Thymus (tissue), 14 donors: ENCODE data around the gene FBXO27. TPM values are rescaled to one million over a fixed set of nuclear protein-coding genes. Genes with fewer than 3 reads are reported as not detected.
"Not testable (repeated sequence)": the region's sequence is repeated elsewhere in the genome, so short reads cannot be mapped to it uniquely, and the experiment has no call there.

Experiments used
- DNase-seq, 9 donors: peaks; one replicate each; pipeline ENCODE4 v3.0.0-alpha.2; 2013; ENCODE audit warnings: low spot score in 9 of 9, low read depth in 6 of 9, missing footprints in 1 of 9
- H3K27ac ChIP-seq, 2 donors: one replicate each; pipeline ENCODE4 v1.5.1; 2013; ENCODE audit warnings: control low read depth in 1 of 2, low read depth in 1 of 2, low read length in 1 of 2, mild to moderate bottlenecking in 1 of 2, moderate library complexity in 1 of 2
- H3K27me3 ChIP-seq, 2 donors: one replicate each; pipeline ENCODE4 v1.5.1; 2013; ENCODE audit warnings: low read length in 1 of 2; ENCODE audit not compliant: control insufficient read depth in 2 of 2, insufficient read depth in 1 of 2
- H3K36me3 ChIP-seq, 2 donors: one replicate each; pipeline ENCODE4 v1.5.1; 2013; ENCODE audit warnings: low read length in 1 of 2, mild to moderate bottlenecking in 1 of 2, moderate library complexity in 1 of 2; ENCODE audit not compliant: control insufficient read depth in 2 of 2, insufficient read depth in 2 of 2
- H3K4me1 ChIP-seq, 2 donors: one replicate each; pipeline ENCODE4 v1.5.1; 2013; ENCODE audit warnings: low read length in 2 of 2; ENCODE audit not compliant: control insufficient read depth in 2 of 2, insufficient read depth in 2 of 2
- H3K4me3 ChIP-seq, 2 donors: one replicate each; pipeline ENCODE4 v1.5.1; 2013; ENCODE audit warnings: low read length in 2 of 2, control low read depth in 1 of 2, mild to moderate bottlenecking in 1 of 2
- H3K9me3 ChIP-seq, 2 donors: one replicate each; pipeline ENCODE4 v1.5.1; 2013; ENCODE audit warnings: low read length in 1 of 2, mild to moderate bottlenecking in 1 of 2; ENCODE audit not compliant: control insufficient read depth in 2 of 2, insufficient read depth in 1 of 2
- WGBS: extraction: QIAGEN DNeasy Blood & Tissue Kit; methylation state at CpG from one replicate; pipeline ENCODE4 v1.1.7; 2013; 5-methylcytosine and 5-hydroxymethylcytosine counted together
- long read RNA-seq, 10 donors: transcript quantifications; one replicate each; lab custom pipeline, GENCODE V29; 2026
- polyA plus RNA-seq: library from polyadenylated mRNA; stranded (reverse); fragments of 200-250 nt; gene quantifications from one replicate; pipeline ENCODE4 v1.2.3, GENCODE V29; 2013
- total RNA-seq: library from RNA; stranded (reverse); fragments of 120-200 nt; gene quantifications from one replicate; pipeline ENCODE4 v1.2.4, GENCODE V29; 2013
- donor health status: healthy.

Gene FBXO27, protein sequence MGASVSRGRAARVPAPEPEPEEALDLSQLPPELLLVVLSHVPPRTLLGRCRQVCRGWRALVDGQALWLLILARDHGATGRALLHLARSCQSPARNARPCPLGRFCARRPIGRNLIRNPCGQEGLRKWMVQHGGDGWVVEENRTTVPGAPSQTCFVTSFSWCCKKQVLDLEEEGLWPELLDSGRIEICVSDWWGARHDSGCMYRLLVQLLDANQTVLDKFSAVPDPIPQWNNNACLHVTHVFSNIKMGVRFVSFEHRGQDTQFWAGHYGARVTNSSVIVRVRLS
- 2.6 TPM for total RNA-seq
- polyA plus RNA-seq = 9.0 TPM
- long read RNA-seq, donor 1 = 0 reads
- long read RNA-seq, donor 2, partial matches to known transcripts = 0 of 3 reads
- long read RNA-seq, donor 2, other reads (novel, unspliced or antisense) = 0 of 3 reads
- long read RNA-seq, donor 3 = 0 reads
- long read RNA-seq, donor 4 = 0 reads
- long read RNA-seq, donor 5, partial matches to known transcripts = 0 of 1 reads
- long read RNA-seq, donor 5, other reads (novel, unspliced or antisense) = 0 of 1 reads
- long read RNA-seq, donor 6 = 0 reads
- long read RNA-seq, donor 7, partial matches to known transcripts = 0 of 2 reads
- long read RNA-seq, donor 7, other reads (novel, unspliced or antisense) = 0 of 2 reads
- long read RNA-seq, donor 8 = 0 reads
- long read RNA-seq, donor 9 = 0 reads
- long read RNA-seq, donor 10, partial matches to known transcripts = 0 of 1 reads
- long read RNA-seq, donor 10, other reads (novel, unspliced or antisense) = 0 of 1 reads

- 17% methylated on average over 66 of the region's 66 CpGs for WGBS
- DNase-seq = no peak
- Histone ChIP-seq H3K9me3 (peaks cover 0 to 1% of the 10 kb centered on the region in 2 donors), H3K4me1 (no peaks in the 10 kb centered on the region), H3K27me3 (peaks cover 15 to 47% of the 10 kb centered on the region in 2 donors), H3K27ac (peak within 1 kb of the TSS in 1 of 2 donors; percentile 6), H3K4me3 (peak within 1 kb of the TSS in 1 of 2 donors; percentile 14), H3K36me3 (no peaks in the 10 kb centered on the region)
These were observed at the start of gene FBXO27 for GRCh38 chr19:39032063-39032918. Gene FBXO27, minus strand, starts transcription at chr19:39032549. Its CDS starts 322 bp downstream, at chr19:39032227.

- Histone ChIP-seq H3K4me3 (no peak overlapping the region), H3K27me3 (peaks cover 30 to 41% of the 10 kb centered on the region in 2 donors), H3K36me3 (no peaks in the 10 kb centered on the region), H3K9me3 (no peaks in the 10 kb centered on the region), H3K4me1 (no peaks in the 10 kb centered on the region), H3K27ac (no peak overlapping the region)
- WGBS = 76% methylated on average over 3 of the region's 3 CpGs
- no peak for DNase-seq
These were observed 48.1 kb upstream of the FBXO27 start for GRCh38 chr19:39080431-39080830.

DNA sequence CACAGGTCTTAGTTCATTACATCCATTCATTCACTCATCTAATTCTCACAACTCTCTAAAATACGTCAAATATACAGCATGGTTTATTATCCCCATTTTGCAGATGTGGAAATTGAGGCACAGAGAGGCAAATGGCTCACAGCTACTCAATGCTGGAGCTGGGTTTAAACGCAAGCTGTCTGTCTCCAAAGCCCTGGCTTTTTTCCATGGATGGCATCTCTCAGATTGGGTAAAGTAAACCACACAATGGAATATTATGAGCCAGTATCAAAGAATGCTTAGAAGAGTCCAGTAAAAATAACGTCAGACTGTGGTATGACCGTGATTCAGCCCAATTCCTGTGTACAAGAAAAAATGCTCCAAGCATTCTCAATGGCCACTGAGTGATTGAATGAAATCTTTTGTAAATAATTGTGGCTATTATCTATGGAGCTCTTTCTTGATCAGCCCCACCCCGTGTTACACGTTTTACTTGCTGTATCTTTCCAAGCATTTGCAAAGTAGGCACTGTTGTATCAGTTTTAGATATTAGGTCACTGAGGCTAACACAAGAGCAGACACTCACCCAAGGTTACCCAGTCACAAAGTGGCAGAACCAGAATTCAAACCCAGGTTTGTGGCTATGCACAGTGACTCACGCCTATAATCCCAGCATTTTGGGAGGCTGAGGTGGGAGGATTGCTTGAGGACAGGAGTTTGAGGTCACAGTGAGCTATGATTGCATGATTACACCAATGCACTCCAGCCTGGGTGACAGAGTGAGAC is 46.3 kb upstream of the FBXO27 start:
- H3K4me3 ChIP-seq = no peak overlapping the region
- DNase-seq = no peak
- peaks cover 13 to 22% of the 10 kb centered on the region in 2 donors for H3K27me3 ChIP-seq
- no peak overlapping the region for H3K27ac ChIP-seq
- H3K4me1 ChIP-seq = no peaks in the 10 kb centered on the region
- WGBS = 85% methylated on average over 7 of the region's 7 CpGs
- no peaks in the 10 kb centered on the region for H3K36me3 ChIP-seq
- no peaks in the 10 kb centered on the region for H3K9me3 ChIP-seq

DNA sequence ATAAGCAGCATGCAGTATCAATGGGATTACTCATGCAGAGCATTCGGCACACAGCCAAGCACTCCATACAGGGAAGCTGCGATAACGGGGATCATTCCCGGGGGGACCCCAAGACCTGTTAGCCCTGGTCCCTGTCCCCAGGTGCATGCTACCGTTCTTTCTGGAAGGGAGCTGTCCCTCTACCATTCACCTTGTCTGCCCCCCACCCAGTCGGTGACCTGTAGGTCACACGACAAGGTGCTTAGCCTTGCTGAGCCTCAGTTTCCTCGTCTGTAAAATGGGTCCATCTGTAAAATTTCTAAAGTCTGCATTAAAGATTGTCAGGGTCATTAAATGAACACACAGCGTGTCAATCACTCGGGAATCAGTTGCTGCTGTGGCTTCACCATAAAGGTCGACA is 45.0 kb upstream of the FBXO27 start:
- WGBS = 95% methylated on average over 11 of the region's 11 CpGs
- H3K27me3 ChIP-seq = peaks cover 6 to 9% of the 10 kb centered on the region in 2 donors

DNA sequence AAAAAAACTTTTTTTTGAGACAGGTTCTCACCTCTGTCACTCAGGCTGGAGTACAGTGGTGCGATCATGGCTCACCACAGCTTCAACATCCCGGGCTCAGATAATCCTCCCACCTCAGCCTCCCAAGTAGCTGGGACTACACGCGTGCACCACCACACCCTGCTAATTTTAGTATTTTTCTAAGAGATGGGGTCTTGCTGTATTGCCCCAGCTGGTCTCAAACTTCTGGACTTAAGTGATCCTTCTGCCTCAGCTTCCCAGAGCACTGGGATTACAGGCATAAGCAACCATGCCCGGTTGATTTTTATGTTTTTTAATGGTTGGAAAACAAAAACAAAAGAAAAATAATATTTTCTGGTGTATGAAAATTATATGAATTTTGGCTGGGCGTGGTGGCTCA is 42.6 kb upstream of the FBXO27 start:
- no peak for DNase-seq
- 95% methylated on average over 6 of the region's 6 CpGs for WGBS
- no peaks in the 10 kb centered on the region for H3K9me3 ChIP-seq
- no peak overlapping the region for H3K4me3 ChIP-seq
- no peak overlapping the region for H3K27ac ChIP-seq
- no peaks in the 10 kb centered on the region for H3K36me3 ChIP-seq
- no peaks in the 10 kb centered on the region for H3K4me1 ChIP-seq
- H3K27me3 ChIP-seq = no peaks in the 10 kb centered on the region

More for the DNA sequence above, 45.0 kb upstream of the FBXO27 start:
- no peaks in the 10 kb centered on the region for H3K36me3 ChIP-seq
- H3K27ac ChIP-seq = no peak overlapping the region
- no peaks in the 10 kb centered on the region for H3K9me3 ChIP-seq
- no peak overlapping the region for H3K4me3 ChIP-seq
- DNase-seq = no peak
- no peaks in the 10 kb centered on the region for H3K4me1 ChIP-seq

- no peak for DNase-seq
- Histone ChIP-seq H3K9me3 (no peaks in the 10 kb centered on the region), H3K36me3 (no peaks in the 10 kb centered on the region), H3K4me1 (no peaks in the 10 kb centered on the region), H3K4me3 (no peak overlapping the region), H3K27me3 (no peaks in the 10 kb centered on the region), H3K27ac (no peak overlapping the region)
- 95% methylated on average over 3 of the region's 3 CpGs for WGBS
These were observed 41.9 kb upstream of the FBXO27 start for GRCh38 chr19:39074205-39074692.

- no peaks in the 10 kb centered on the region for H3K4me1 ChIP-seq
- 92% methylated on average over 5 of the region's 5 CpGs for WGBS
- H3K36me3 ChIP-seq = no peaks in the 10 kb centered on the region
- H3K27me3 ChIP-seq = no peaks in the 10 kb centered on the region
- no peak overlapping the region for H3K4me3 ChIP-seq
- no peaks in the 10 kb centered on the region for H3K9me3 ChIP-seq
- no peak overlapping the region for H3K27ac ChIP-seq
- no peak for DNase-seq
These were observed 38.5 kb upstream of the FBXO27 start for GRCh38 chr19:39070888-39071287.

GRCh38 chr19:39068259-39068658 is 35.9 kb upstream of the FBXO27 start:
- not testable (repeated sequence) for H3K9me3 ChIP-seq, H3K27ac ChIP-seq, DNase-seq, H3K27me3 ChIP-seq, H3K36me3 ChIP-seq, H3K4me3 ChIP-seq, H3K4me1 ChIP-seq
- 93% methylated on average over 6 of the region's 6 CpGs for WGBS
